GM21619 (cell line): ENCODE data around the gene RXRA.

Experiments
- ATAC-seq: cut with Tn5 transposase; IDR thresholded peaks from one replicate; pipeline ENCODE4 v1.9.1; 2021; ENCODE audit not compliant: unreplicated experiment

RXRA gene

GRCh38 chr9:134486143-134486591 is 159.9 kb downstream of the RXRA start:
- no peak for ATAC-seq

- no peak for ATAC-seq
Measured at GRCh38 chr9:134486596-134486995, 160.3 kb downstream of the RXRA start.
